HEK293 (cell line): ENCODE results near the gene NTRK3.

ENCODE experiments used
- CTCF ChIA-PET: fragments of 350-600 bp; formaldehyde crosslinking; extraction: SDS; loops from one replicate; lab custom pipeline; 2021; ENCODE audit warnings: antibody characterized with exemption; lab: Yijun Ruan, JAX
- POLR2A ChIA-PET: fragments of 300-600 bp; formaldehyde crosslinking; extraction: SDS; loops from one replicate; lab custom pipeline; 2020; ENCODE audit warnings: antibody characterized with exemption, inconsistent platforms; lab: Yijun Ruan, JAX
- H3K27ac ChIP-seq: fragments of 200-500 bp; sonication (Bioruptor generic); 2 replicates; pipeline ENCODE4 v1.5.1; 2014; ENCODE audit warnings: low read depth, low read length, control low read depth, inconsistent platforms; ENCODE audit errors: extremely low read depth
- H3K36me3 ChIP-seq, 2 experiments: fragments of 200-500 bp in 1 of 2; sonication (Bioruptor generic) in 1 of 2; 1 replicate in 1 of 2; 2 replicates in 1 of 2; pipeline ENCODE4 v1.5.1; 2014 to 2017; ENCODE audit warnings: inconsistent platforms in 2 of 2, low read length in 2 of 2; ENCODE audit not compliant: control insufficient read depth in 2 of 2, insufficient read depth in 1 of 2
- H3K4me1 ChIP-seq: fragments of 200-500 bp; sonication (Bioruptor generic); 2 replicates; pipeline ENCODE4 v1.5.1; 2014; ENCODE audit warnings: mild to moderate bottlenecking, low read length, inconsistent platforms; ENCODE audit not compliant: control insufficient read depth, insufficient read depth
- H3K4me3 ChIP-seq: 2 replicates; pipeline ENCODE4 v1.5.1; 2011; ENCODE audit warnings: low read depth, mild to moderate bottlenecking, control low read depth, low read length, moderate library complexity
- H3K9me3 ChIP-seq: fragments of 200-500 bp; sonication (Bioruptor generic); 2 replicates; pipeline ENCODE4 v1.5.1; 2014; ENCODE audit warnings: low read depth, low read length, inconsistent platforms; ENCODE audit not compliant: control insufficient read depth, insufficient read depth
- HOXA7 ChIP-seq: sonication (generic); formaldehyde crosslinking; IDR thresholded peaks from 2 replicates; pipeline ENCODE4 v1.8.1; 2022; ENCODE audit warnings: missing genetic modification reagents, borderline replicate concordance
- KLF10 ChIP-seq: fragments of 450-650 bp; IDR thresholded peaks from 2 replicates; pipeline ENCODE4 v1.5.1; 2018; ENCODE audit warnings: missing biosample characterization, mild to moderate bottlenecking, missing genetic modification characterization
- KLF9 ChIP-seq: fragments of 450-650 bp; formaldehyde crosslinking; IDR thresholded peaks from 2 replicates; pipeline ENCODE4 v1.5.1; 2016; ENCODE audit warnings: missing biosample characterization, missing genetic modification characterization, low read depth
- SCRT1 ChIP-seq: fragments of 450-650 bp; formaldehyde crosslinking; IDR thresholded peaks from 2 replicates; pipeline ENCODE4 v1.5.1; 2016; ENCODE audit warnings: missing biosample characterization, missing genetic modification characterization, borderline replicate concordance
- ZBTB17 ChIP-seq: fragments of 450-650 bp; formaldehyde crosslinking; IDR thresholded peaks from 2 replicates; pipeline ENCODE4 v1.5.1; 2016; ENCODE audit warnings: missing biosample characterization, missing genetic modification characterization
- ZBTB7A ChIP-seq: fragments of 450-650 bp; formaldehyde crosslinking; IDR thresholded peaks from 2 replicates; pipeline ENCODE4 v1.5.1; 2016; ENCODE audit warnings: low read depth, missing biosample characterization, missing genetic modification characterization
- ZFP37 ChIP-seq: fragments of 450-650 bp; formaldehyde crosslinking; IDR thresholded peaks from 2 replicates; pipeline ENCODE4 v1.5.1; 2016; ENCODE audit warnings: missing biosample characterization, missing genetic modification characterization
- ZNF132 ChIP-seq: fragments of 450-650 bp; formaldehyde crosslinking; IDR thresholded peaks from 2 replicates; pipeline ENCODE4 v1.5.1; 2017; ENCODE audit warnings: missing biosample characterization, missing genetic modification characterization, borderline replicate concordance
- ZNF138 ChIP-seq: fragments of 450-650 bp; formaldehyde crosslinking; IDR thresholded peaks from 2 replicates; pipeline ENCODE4 v1.5.1; 2016; ENCODE audit warnings: missing biosample characterization, missing genetic modification characterization, borderline replicate concordance
- ZNF211 ChIP-seq: fragments of 450-650 bp; formaldehyde crosslinking; IDR thresholded peaks from 2 replicates; pipeline ENCODE4 v1.5.1; 2016; ENCODE audit warnings: low read depth, missing biosample characterization, missing genetic modification characterization
- ZNF274 ChIP-seq, 2 experiments: fragments of 200-500 bp in 1 of 2; fragments of 450-650 bp in 1 of 2; sonication (Bioruptor generic) in 1 of 2; formaldehyde crosslinking in 1 of 2; IDR thresholded peaks; 2 replicates each; pipeline versions ENCODE4 v1.5.1 to v1.6.1; 2014 to 2016; ENCODE audit warnings: borderline replicate concordance in 1 of 2, inconsistent platforms in 1 of 2, low read length in 1 of 2, missing biosample characterization in 1 of 2, missing genetic modification characterization in 1 of 2
- ZNF366 ChIP-seq: fragments of 450-650 bp; formaldehyde crosslinking; conservative IDR thresholded peaks from 2 replicates; pipeline ENCODE4 v1.5.1; 2016; ENCODE audit warnings: missing biosample characterization, missing genetic modification characterization
- ZNF521 ChIP-seq: fragments of 450-650 bp; formaldehyde crosslinking; IDR thresholded peaks from 2 replicates; pipeline ENCODE4 v1.5.1; 2017; ENCODE audit warnings: missing biosample characterization, mild to moderate bottlenecking, missing genetic modification characterization
- ZNF529 ChIP-seq: fragments of 450-650 bp; formaldehyde crosslinking; IDR thresholded peaks from 2 replicates; pipeline ENCODE4 v1.5.1; 2017; ENCODE audit warnings: missing genetic modification characterization, missing biosample characterization; ENCODE audit not compliant: insufficient replicate concordance
- ZNF558 ChIP-seq: fragments of 450-650 bp; formaldehyde crosslinking; IDR thresholded peaks from 2 replicates; pipeline ENCODE4 v1.5.1; 2016; ENCODE audit warnings: missing biosample characterization, missing genetic modification characterization
- ZNF560 ChIP-seq: fragments of 450-650 bp; formaldehyde crosslinking; IDR thresholded peaks from 2 replicates; pipeline ENCODE4 v1.5.1; 2017; ENCODE audit warnings: missing biosample characterization, missing genetic modification characterization, borderline replicate concordance
- ZNF580 ChIP-seq: fragments of 450-650 bp; formaldehyde crosslinking; IDR thresholded peaks from 2 replicates; pipeline ENCODE4 v1.5.1; 2016; ENCODE audit warnings: missing biosample characterization, missing genetic modification characterization
- ZNF585B ChIP-seq: fragments of 450-650 bp; formaldehyde crosslinking; IDR thresholded peaks from 2 replicates; pipeline ENCODE4 v1.5.1; 2016; ENCODE audit warnings: missing biosample characterization, missing genetic modification characterization
- ZNF600 ChIP-seq: fragments of 450-650 bp; formaldehyde crosslinking; IDR thresholded peaks from 2 replicates; pipeline ENCODE4 v1.5.1; 2016; ENCODE audit warnings: missing biosample characterization, missing genetic modification characterization
- ZNF776 ChIP-seq: fragments of 450-650 bp; formaldehyde crosslinking; IDR thresholded peaks from 2 replicates; pipeline ENCODE4 v1.5.0; 2017; ENCODE audit warnings: missing biosample characterization, missing genetic modification characterization, borderline replicate concordance
- ZNF792 ChIP-seq: fragments of 450-650 bp; formaldehyde crosslinking; IDR thresholded peaks from 2 replicates; pipeline ENCODE4 v1.5.1; 2016; ENCODE audit warnings: missing biosample characterization, missing genetic modification characterization
- TF ChIP-seq, protein P1 (sequence below): fragments of 450-650 bp; formaldehyde crosslinking; IDR thresholded peaks from 2 replicates; pipeline ENCODE4 v1.5.1; 2016; ENCODE audit warnings: missing biosample characterization, missing genetic modification characterization
- TF ChIP-seq, protein P2 (sequence below): fragments of 450-650 bp; formaldehyde crosslinking; IDR thresholded peaks from 2 replicates; pipeline ENCODE4 v1.5.1; 2016; ENCODE audit warnings: missing biosample characterization, missing genetic modification characterization
- TF ChIP-seq, protein P3 (sequence below): fragments of 450-650 bp; formaldehyde crosslinking; IDR thresholded peaks from 2 replicates; pipeline ENCODE4 v1.5.1; 2017; ENCODE audit warnings: missing biosample characterization, missing genetic modification characterization

Gene NTRK3

DNA sequence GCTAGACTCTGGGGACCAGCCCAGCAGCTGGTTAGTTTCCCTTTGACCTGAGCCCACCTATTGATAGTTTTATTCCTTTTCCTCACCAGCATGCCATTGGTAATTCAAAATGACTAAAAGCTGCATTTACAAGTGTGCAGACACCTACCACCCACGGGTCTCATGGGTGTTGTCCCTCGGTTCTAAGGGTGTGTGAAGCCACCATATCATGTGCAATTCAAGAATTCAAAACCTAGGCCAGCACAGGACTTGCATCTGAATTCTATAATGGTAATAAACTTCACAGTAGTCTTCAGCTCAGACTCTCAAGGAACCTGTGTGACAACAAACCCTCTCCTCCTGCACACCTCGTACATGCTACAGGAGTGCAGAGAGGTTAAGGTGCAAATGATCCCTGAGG, 55.3 kb downstream of the NTRK3 start:
- POLR2A ChIA-PET = no interaction called here
- Histone ChIP-seq H3K36me3 (no peaks in the 10 kb centered on the region), H3K4me3 (no peak overlapping the region), H3K9me3 (no peaks in the 10 kb centered on the region), H3K4me1 (no peaks in the 10 kb centered on the region), H3K27ac (no peak overlapping the region)
- TF ChIP-seq ZNF585B (tag by site-specific recombination) (no peak), ZNF132 (tag by site-specific recombination) (no peak), ZNF776 (tag by site-specific recombination) (no peak), ZFP37 (tag by site-specific recombination) (no peak), HOXA7 (no peak), ZNF366 (tag by site-specific recombination) (no peak), ZNF792 (tag by site-specific recombination) (no peak), ZNF138 (tag by site-specific recombination) (no peak), SCRT1 (no peak), ZNF580 (no peak), ZNF600 (tag by site-specific recombination) (no peak), ZBTB7A (tag by site-specific recombination) (no peak), ZNF274 (IDR thresholded peaks at IDR 0.05; ENCODE audit: low read length) (no peak), ZNF274 (tag by site-specific recombination; IDR thresholded peaks at IDR 0.05; ENCODE audit: borderline replicate concordance) (no peak)
- TF ChIP-seq, protein P1, sequence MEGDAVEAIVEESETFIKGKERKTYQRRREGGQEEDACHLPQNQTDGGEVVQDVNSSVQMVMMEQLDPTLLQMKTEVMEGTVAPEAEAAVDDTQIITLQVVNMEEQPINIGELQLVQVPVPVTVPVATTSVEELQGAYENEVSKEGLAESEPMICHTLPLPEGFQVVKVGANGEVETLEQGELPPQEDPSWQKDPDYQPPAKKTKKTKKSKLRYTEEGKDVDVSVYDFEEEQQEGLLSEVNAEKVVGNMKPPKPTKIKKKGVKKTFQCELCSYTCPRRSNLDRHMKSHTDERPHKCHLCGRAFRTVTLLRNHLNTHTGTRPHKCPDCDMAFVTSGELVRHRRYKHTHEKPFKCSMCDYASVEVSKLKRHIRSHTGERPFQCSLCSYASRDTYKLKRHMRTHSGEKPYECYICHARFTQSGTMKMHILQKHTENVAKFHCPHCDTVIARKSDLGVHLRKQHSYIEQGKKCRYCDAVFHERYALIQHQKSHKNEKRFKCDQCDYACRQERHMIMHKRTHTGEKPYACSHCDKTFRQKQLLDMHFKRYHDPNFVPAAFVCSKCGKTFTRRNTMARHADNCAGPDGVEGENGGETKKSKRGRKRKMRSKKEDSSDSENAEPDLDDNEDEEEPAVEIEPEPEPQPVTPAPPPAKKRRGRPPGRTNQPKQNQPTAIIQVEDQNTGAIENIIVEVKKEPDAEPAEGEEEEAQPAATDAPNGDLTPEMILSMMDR (tag by site-specific recombination) = no peak
- TF ChIP-seq, protein P2, sequence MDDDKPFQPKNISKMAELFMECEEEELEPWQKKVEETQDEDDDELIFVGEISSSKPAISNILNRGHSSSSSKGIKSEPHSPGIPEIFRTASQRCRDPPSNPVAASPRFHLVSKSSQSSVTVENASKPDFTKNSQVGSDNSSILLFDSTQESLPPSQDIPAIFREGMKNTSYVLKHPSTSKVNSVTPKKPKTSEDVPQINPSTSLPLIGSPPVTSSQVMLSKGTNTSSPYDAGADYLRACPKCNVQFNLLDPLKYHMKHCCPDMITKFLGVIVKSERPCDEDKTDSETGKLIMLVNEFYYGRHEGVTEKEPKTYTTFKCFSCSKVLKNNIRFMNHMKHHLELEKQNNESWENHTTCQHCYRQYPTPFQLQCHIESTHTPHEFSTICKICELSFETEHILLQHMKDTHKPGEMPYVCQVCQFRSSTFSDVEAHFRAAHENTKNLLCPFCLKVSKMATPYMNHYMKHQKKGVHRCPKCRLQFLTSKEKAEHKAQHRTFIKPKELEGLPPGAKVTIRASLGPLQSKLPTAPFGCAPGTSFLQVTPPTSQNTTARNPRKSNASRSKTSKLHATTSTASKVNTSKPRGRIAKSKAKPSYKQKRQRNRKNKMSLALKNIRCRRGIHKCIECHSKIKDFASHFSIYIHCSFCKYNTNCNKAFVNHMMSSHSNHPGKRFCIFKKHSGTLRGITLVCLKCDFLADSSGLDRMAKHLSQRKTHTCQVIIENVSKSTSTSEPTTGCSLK = no peak
- CTCF ChIA-PET = interaction anchor here (1.4 kb wide), 1 partner anchor 43 kb away, joined by 4 read pairs; no protein-coding TSS in a partner anchor

- H3K4me1 ChIP-seq = no peaks in the 10 kb centered on the region
- CTCF ChIA-PET = interaction anchor here (3.0 kb wide), 1 partner anchor 47 kb away, joined by 8 read pairs; no protein-coding TSS in a partner anchor
- no peaks in the 10 kb centered on the region for H3K36me3 ChIP-seq
- no peak for TF ChIP-seq ZNF560 (tag by site-specific recombination)
- TF ChIP-seq ZBTB17 (tag by site-specific recombination) = peak; percentile 60
- TF ChIP-seq ZNF529 (tag by site-specific recombination) = no peak
- TF ChIP-seq KLF9 = no peak
- no peak for TF ChIP-seq ZNF558
- TF ChIP-seq, protein P3, sequence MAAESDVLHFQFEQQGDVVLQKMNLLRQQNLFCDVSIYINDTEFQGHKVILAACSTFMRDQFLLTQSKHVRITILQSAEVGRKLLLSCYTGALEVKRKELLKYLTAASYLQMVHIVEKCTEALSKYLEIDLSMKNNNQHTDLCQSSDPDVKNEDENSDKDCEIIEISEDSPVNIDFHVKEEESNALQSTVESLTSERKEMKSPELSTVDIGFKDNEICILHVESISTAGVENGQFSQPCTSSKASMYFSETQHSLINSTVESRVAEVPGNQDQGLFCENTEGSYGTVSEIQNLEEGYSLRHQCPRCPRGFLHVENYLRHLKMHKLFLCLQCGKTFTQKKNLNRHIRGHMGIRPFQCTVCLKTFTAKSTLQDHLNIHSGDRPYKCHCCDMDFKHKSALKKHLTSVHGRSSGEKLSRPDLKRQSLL = no peak
- no peak for TF ChIP-seq ZNF521
- TF ChIP-seq KLF10 (tag by site-specific recombination) = no peak
- TF ChIP-seq ZNF211 (tag by site-specific recombination) = no peak
- H3K27ac ChIP-seq = no peak overlapping the region
- H3K9me3 ChIP-seq = no peaks in the 10 kb centered on the region
- POLR2A ChIA-PET = interaction anchor here (0.8 kb wide), 1 partner anchor 13 kb away, joined by 3 read pairs; no protein-coding TSS in a partner anchor
- no peak overlapping the region for H3K4me3 ChIP-seq
Measured at GRCh38 chr15:88196961-88197360, 59.6 kb downstream of the NTRK3 start.
